SU-DHL-6 (cell line): Measurements from ENCODE around the gene NUP62.

ENCODE experiments used
- EZH2phosphoT487 ChIP-seq: fragments of 200-600 bp; sonication (generic), shearing (Covaris generic); conservative IDR thresholded peaks from 2 replicates; pipeline ENCODE4 v1.6.1; 2018; ENCODE audit warnings: mild to moderate bottlenecking, antibody characterized with exemption, low read length, moderate library complexity, mixed read lengths
- TF ChIP-seq, protein P1 (sequence below): fragments of 200-600 bp; sonication (generic); IDR thresholded peaks from one replicate; pipeline ENCODE4 v1.5.1; 2017; ENCODE audit warnings: antibody characterized with exemption, mild to moderate bottlenecking, low read length, moderate library complexity; ENCODE audit not compliant: insufficient read depth, poor library complexity, severe bottlenecking

DNA sequence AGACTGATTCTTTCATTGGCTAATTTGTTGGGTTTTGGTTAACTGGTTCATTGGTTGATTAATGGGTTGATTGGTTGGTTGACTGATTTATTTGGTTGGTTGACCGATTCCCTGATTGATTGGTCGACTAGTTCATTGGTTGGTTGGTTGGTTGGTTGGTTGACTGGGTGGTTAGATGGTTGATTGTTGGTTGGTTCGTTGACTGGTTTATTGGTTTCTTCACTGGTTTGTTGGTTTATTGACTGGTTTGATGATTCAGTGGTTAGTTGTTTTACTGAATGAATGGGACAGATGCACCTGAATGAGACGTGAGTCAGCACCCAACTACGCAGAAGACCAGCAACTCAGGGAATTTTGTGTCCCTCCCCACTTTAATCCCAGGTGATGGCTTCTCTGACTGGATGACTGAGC, 2.7 kb upstream of the NUP62 start:
- TF ChIP-seq, protein P1, sequence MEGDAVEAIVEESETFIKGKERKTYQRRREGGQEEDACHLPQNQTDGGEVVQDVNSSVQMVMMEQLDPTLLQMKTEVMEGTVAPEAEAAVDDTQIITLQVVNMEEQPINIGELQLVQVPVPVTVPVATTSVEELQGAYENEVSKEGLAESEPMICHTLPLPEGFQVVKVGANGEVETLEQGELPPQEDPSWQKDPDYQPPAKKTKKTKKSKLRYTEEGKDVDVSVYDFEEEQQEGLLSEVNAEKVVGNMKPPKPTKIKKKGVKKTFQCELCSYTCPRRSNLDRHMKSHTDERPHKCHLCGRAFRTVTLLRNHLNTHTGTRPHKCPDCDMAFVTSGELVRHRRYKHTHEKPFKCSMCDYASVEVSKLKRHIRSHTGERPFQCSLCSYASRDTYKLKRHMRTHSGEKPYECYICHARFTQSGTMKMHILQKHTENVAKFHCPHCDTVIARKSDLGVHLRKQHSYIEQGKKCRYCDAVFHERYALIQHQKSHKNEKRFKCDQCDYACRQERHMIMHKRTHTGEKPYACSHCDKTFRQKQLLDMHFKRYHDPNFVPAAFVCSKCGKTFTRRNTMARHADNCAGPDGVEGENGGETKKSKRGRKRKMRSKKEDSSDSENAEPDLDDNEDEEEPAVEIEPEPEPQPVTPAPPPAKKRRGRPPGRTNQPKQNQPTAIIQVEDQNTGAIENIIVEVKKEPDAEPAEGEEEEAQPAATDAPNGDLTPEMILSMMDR: no peak
- TF ChIP-seq EZH2phosphoT487: no peak
